Left lung (tissue), 10 donors: ENCODE data around the gene ZNF407. TPM values are rescaled to one million over a fixed set of nuclear protein-coding genes. Genes with fewer than 3 reads are reported as not detected.

Experiments
- ATAC-seq: fragments of 200-7000 bp; cut with Tn5 transposase; one replicate; pipeline ENCODE4 v1.9.1; 2020; ENCODE audit warnings: moderate library complexity
- DNase-seq, 4 donors: peaks; one replicate each; pipeline ENCODE4 v3.0.0-alpha.2; 2013 to 2020
- H3K27ac ChIP-seq, 2 donors: fragments of 200-600 bp; sonication (generic) in 1 of 2; one replicate each; pipeline versions ENCODE4 v1.5.0 to v1.8.0; 2020 to 2021
- H3K27me3 ChIP-seq, 2 donors: fragments of 200-600 bp; sonication (generic) in 1 of 2; one replicate each; pipeline versions ENCODE4 v1.5.0 to v1.8.0; 2020 to 2021
- H3K36me3 ChIP-seq, 2 donors: fragments of 200-600 bp; sonication (generic) in 1 of 2; one replicate each; pipeline versions ENCODE4 v1.5.0 to v1.8.0; 2020 to 2021
- H3K4me1 ChIP-seq, 2 donors: fragments of 200-600 bp; one replicate each; pipeline ENCODE4 v1.8.0; 2021
- H3K4me3 ChIP-seq, 2 donors: fragments of 200-600 bp; sonication (generic) in 1 of 2; one replicate each; pipeline versions ENCODE4 v1.5.0 to v1.8.0; 2020 to 2021; ENCODE audit warnings: mild to moderate bottlenecking in 1 of 2
- H3K9me3 ChIP-seq, 2 donors: fragments of 200-600 bp; sonication (generic) in 1 of 2; one replicate each; pipeline versions ENCODE4 v1.5.0 to v1.8.0; 2020 to 2021
- intact Hi-C, 2 donors: fragments of 100-400 bp; cut with DNase I; formaldehyde crosslinking; loops; one replicate each; pipeline versions ENCODE4 v1.11.2 to v1.14.2; 2022
- polyA plus RNA-seq, 6 donors: library from polyadenylated mRNA; unstranded; fragments of 120-200 nt; gene quantifications; one replicate each; pipeline ENCODE4 v1.2.1, GENCODE V29; 2013; ENCODE audit not compliant: insufficient read length in 6 of 6
- total RNA-seq, 2 donors: library from RNA; stranded (reverse); fragmentation: NEBNext Ultra II Directional; extraction: Animal tissue kit (Norgen Biotek cat#: 25700); gene quantifications; one replicate each; pipeline ENCODE4 v1.2.1, GENCODE V29; 2021
- TF ChIP-seq, protein P1 (sequence below), 2 donors: fragments of 200-600 bp; sonication (generic) in 1 of 2; IDR thresholded peaks; one replicate each; pipeline versions ENCODE4 v1.5.0 to v1.8.0; 2021; ENCODE audit warnings: antibody characterized with exemption in 2 of 2
- donor health status: DM: no; HTN: yes; CAD: no.
- donor health status: DM: no; HTN: no; CAD: no.

The ZNF407 gene
- total and polyA plus RNA-seq, 8 donors, result 10.3 to 16.7 (median 11.3) TPM

DNA sequence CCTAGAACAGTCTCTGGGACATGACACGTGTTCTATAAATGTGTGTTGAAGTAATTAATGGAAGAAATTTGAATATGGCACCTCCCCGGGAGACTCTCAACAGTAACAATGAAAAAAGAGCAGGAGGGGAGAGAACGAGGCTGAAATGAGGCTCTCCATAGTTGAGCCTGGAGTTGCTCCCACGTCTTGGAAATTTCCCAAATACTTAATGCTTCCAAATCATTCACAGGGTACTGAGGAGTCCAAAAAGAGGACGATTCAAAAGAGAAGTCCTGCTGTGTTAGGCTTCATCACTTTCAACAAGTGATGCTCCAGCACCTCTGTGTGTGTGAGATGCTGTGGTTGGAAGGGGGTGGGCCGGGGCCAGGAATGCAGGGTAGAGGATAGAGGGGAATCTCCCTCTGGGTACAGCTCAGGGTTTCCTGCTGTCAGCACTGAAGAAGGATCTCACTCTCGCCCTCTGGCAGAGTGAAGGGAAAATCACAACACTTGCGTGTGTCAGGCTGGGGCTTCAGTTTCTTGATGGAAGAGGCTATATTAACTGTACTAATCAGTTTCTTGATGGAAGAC, 18.1 kb upstream of the ZNF407 start:
- DNase-seq, result no peak
- Histone ChIP-seq H3K9me3 (no peaks in the 10 kb centered on the region), H3K27ac (no peak overlapping the region), H3K36me3 (no peaks in the 10 kb centered on the region), H3K27me3 (no peaks in the 10 kb centered on the region), H3K4me1 (peaks cover 0 to 12% of the 10 kb centered on the region in 2 donors), H3K4me3 (no peak overlapping the region)
- TF ChIP-seq, protein P1, sequence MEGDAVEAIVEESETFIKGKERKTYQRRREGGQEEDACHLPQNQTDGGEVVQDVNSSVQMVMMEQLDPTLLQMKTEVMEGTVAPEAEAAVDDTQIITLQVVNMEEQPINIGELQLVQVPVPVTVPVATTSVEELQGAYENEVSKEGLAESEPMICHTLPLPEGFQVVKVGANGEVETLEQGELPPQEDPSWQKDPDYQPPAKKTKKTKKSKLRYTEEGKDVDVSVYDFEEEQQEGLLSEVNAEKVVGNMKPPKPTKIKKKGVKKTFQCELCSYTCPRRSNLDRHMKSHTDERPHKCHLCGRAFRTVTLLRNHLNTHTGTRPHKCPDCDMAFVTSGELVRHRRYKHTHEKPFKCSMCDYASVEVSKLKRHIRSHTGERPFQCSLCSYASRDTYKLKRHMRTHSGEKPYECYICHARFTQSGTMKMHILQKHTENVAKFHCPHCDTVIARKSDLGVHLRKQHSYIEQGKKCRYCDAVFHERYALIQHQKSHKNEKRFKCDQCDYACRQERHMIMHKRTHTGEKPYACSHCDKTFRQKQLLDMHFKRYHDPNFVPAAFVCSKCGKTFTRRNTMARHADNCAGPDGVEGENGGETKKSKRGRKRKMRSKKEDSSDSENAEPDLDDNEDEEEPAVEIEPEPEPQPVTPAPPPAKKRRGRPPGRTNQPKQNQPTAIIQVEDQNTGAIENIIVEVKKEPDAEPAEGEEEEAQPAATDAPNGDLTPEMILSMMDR (IDR thresholded peaks at IDR 0.05), result no peak
- no peak for ATAC-seq
- intact Hi-C loops, result no loop called here

DNA sequence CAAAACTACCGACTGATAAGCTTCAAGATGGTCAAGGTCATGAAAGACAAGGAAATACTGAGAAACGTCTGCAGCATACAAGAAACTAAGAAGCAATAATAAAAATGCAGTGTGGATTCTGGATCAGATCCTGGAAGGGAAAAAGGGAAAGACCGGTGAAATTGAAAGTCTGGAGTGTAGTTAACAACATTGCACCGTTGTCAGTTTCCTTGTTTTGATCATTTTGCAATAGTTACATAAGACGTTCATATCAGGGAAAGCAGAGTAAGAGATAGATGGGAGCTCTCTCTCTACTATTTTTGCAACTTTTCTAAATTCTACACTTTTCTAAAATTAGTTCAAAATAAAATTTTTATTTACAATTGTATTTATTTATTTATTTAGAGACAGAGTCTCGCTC, 15.0 kb upstream of the ZNF407 start:
- TF ChIP-seq, protein P1 (IDR thresholded peaks at IDR 0.05), result no peak
- H3K27me3 ChIP-seq, result peaks cover 0 to 4% of the 10 kb centered on the region in 2 donors
- intact Hi-C loops, result no loop called here
- no peak overlapping the region for H3K4me3 ChIP-seq
- H3K9me3 ChIP-seq, result no peaks in the 10 kb centered on the region
- no peak for ATAC-seq
- no peak for DNase-seq
- no peak overlapping the region for H3K27ac ChIP-seq
- no peaks in the 10 kb centered on the region for H3K36me3 ChIP-seq
- H3K4me1 ChIP-seq, result peaks cover 0 to 18% of the 10 kb centered on the region in 2 donors

DNA sequence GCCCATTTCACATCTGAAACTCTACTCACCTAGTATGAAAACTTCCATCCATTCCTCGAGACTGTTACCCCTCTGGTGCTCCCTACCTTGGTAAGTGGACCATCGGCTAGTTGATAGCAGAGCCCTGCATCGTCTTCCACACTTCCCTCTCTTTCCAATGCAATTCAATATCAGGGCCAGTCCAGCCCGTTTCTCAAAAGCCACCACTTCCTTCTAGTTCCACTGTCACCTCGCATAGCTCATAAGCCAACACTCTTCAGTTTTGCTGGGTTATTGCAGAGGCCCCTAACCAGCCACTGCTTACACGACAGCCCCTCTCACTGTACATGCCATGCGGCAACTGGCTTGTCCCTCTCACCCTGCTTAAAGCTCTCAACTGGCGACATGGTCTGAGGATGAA, 10.2 kb upstream of the ZNF407 start:
- no peak for DNase-seq
- intact Hi-C loops, result no loop called here
- H3K4me1 ChIP-seq, result peaks cover 0 to 47% of the 10 kb centered on the region in 2 donors
- no peak for ATAC-seq
- no peaks in the 10 kb centered on the region for H3K9me3 ChIP-seq
- no peak overlapping the region for H3K4me3 ChIP-seq
- H3K27me3 ChIP-seq, result peaks cover 0 to 4% of the 10 kb centered on the region in 2 donors
- TF ChIP-seq, protein P1 (IDR thresholded peaks at IDR 0.05), result no peak
- H3K36me3 ChIP-seq, result no peaks in the 10 kb centered on the region
- H3K27ac ChIP-seq, result no peak overlapping the region

GRCh38 chr18:74589021-74589420, 8.6 kb upstream of the ZNF407 start:
- Histone ChIP-seq H3K27me3 (peaks cover 0 to 4% of the 10 kb centered on the region in 2 donors), H3K27ac (peak overlapping the region in 1 of 2 donors; percentile 77), H3K9me3 (no peaks in the 10 kb centered on the region), H3K36me3 (no peaks in the 10 kb centered on the region), H3K4me3 (no peak overlapping the region), H3K4me1 (peaks cover 0 to 42% of the 10 kb centered on the region in 2 donors)
- ATAC-seq, result peak; percentile 69
- peak in 1 of 4 donors; percentile 47 for DNase-seq
- TF ChIP-seq, protein P1 (IDR thresholded peaks at IDR 0.05), result no peak
- intact Hi-C loops, result no loop called here

GRCh38 chr18:74589811-74590210, 7.9 kb upstream of the ZNF407 start:
- DNase-seq, result no peak
- intact Hi-C loops, result no loop called here
- ATAC-seq, result peak; percentile 58

More at GRCh38 chr18:74589811-74590210, 7.9 kb upstream of the ZNF407 start:
- Histone ChIP-seq H3K4me1 (peaks cover 0 to 47% of the 10 kb centered on the region in 2 donors), H3K9me3 (no peaks in the 10 kb centered on the region), H3K4me3 (no peak overlapping the region), H3K27me3 (peaks cover 0 to 4% of the 10 kb centered on the region in 2 donors), H3K27ac (peak overlapping the region in 1 of 2 donors; percentile 77), H3K36me3 (no peaks in the 10 kb centered on the region)
- TF ChIP-seq, protein P1 (IDR thresholded peaks at IDR 0.05), result no peak
